Measurements from ENCODE around the gene RASSF3.
"Not testable (repeated sequence)": the region's sequence is repeated elsewhere in the genome, so short reads cannot be mapped to it uniquely, and the experiment has no call there.

RASSF3 gene

DNA sequence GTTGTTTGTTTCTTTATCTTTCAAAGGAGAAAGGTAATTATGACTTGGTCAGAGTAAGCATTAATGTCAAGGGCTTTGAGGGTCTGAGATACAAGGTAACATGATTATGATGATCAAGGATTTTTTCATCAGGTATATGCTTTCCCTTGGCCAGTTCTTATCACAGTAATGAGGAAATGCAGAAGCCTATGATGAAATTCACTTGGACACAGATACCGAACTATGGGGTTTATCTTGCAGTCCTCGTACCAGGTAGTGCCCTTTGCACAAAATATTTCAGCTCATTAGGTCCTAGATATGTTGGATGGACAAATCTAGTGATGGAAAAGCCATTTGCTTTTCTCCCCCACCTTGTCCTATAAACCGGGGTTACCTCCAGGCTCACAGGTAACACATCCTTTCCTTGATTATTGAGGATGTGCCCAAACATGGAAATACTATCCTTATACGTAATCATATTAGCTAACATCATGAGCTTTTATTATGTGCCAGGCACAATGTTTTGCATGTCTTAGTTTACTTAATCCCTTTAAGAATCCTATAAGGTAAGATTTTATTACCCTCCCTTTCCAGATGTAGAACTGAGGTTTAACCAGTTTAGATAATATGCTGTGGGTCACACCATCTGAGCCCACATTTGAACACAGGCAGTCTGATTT is 7.0 kb upstream of the RASSF3 start:
- H3K36me3 ChIP-seq (ENCODE audit: insufficient read depth, low read length) = no peaks in the 10 kb centered on the region
- no peak overlapping the region for H3K9ac ChIP-seq (ENCODE audit: low read length)
- H3K27me3 ChIP-seq (ENCODE audit: control insufficient read depth in 1 of 2, insufficient read depth in 2 of 2, low read length in 2 of 2) = no peaks in the 10 kb centered on the region
- H3K27ac ChIP-seq (ENCODE audit: low read depth, low read length) = no peak overlapping the region
- H3K9me3 ChIP-seq (ENCODE audit: low read length) = no peaks in the 10 kb centered on the region
- H3K4me3 ChIP-seq (ENCODE audit: low read depth in 1 of 2, low read length in 2 of 2) = no peak overlapping the region
- no peaks in the 10 kb centered on the region for H3K4me1 ChIP-seq (ENCODE audit: insufficient read depth, low read length)

DNA sequence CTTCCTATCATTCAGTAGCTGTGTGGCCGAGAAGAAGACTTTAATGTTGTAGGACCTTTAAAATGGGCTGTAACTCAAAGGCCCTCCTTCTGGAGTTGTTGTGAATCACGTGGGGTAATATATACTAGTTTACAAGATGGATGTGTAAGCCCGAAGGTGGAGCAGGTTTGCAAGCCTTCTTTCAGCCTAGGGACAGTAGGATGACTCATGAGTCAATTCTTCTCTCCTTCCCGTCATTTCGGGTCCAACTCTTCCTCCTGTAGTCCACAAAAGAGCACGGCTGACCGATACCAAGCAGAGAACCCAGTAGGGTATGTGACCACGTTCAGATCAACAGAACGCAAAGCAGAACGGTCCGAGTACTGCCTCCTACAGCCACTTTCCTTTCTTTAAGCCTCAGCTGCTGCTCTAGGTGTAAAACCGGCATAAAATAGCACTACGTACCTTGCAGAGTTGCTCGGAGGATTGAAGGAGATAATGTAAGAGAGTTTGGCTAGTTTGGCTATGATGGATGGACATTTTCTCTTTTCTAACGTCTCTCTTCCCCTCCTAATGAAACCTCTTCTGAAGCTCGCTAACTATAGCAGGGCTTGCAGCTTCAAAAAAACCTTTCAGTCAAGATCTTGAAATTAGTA is 1.3 kb upstream of the RASSF3 start:
- peaks cover 14% of the 10 kb centered on the region for H3K4me1 ChIP-seq (ENCODE audit: insufficient read depth, low read length)
- peak overlapping the region; percentile 18 for H3K9ac ChIP-seq (ENCODE audit: low read length)
- no peaks in the 10 kb centered on the region for H3K27me3 ChIP-seq (ENCODE audit: control insufficient read depth in 1 of 2, insufficient read depth in 2 of 2, low read length in 2 of 2)
- H3K27ac ChIP-seq (ENCODE audit: low read depth, low read length) = peak overlapping the region; percentile 93
- H3K4me3 ChIP-seq (ENCODE audit: low read depth in 1 of 2, low read length in 2 of 2) = peak overlapping the region; percentile 56 to 81
- no peaks in the 10 kb centered on the region for H3K36me3 ChIP-seq (ENCODE audit: insufficient read depth, low read length)
- no peaks in the 10 kb centered on the region for H3K9me3 ChIP-seq (ENCODE audit: low read length)

DNA sequence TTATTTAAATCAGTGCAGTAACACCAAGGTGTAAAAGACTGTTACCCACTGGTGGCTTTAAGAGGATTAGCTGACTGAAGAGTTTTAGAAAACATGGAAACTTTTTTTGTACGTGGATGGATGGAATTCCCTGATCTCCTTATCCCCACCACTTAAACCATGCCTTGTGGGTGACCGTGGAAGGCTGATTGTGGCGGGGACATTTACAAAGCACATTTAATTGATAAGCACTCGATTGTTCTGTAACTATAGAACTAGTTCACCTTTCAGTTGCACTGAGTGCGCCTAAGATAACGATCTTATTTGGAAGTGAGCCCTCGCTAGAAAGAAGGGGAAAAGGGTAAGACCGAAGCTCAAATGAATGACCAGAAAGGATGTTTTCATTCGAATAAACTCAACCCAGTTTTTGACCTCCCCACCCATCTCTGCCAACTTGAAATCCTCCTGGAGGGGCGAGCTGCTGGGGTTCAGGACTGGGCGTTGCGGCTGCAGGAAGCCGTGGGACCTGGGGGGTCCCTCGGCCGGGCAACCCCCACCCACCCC is 688 bp upstream of the RASSF3 start:
- Histone ChIP-seq H3K36me3 (ENCODE audit: insufficient read depth, low read length) (no peaks in the 10 kb centered on the region), H3K9ac (ENCODE audit: low read length) (peak overlapping the region; percentile 18), H3K4me3 (ENCODE audit: low read depth in 1 of 2, low read length in 2 of 2) (peak overlapping the region; percentile 56 to 81), H3K27ac (ENCODE audit: low read depth, low read length) (peak overlapping the region; percentile 93), H3K9me3 (ENCODE audit: low read length) (no peaks in the 10 kb centered on the region), H3K4me1 (ENCODE audit: insufficient read depth, low read length) (peaks cover 14% of the 10 kb centered on the region), H3K27me3 (ENCODE audit: control insufficient read depth in 1 of 2, insufficient read depth in 2 of 2, low read length in 2 of 2) (no peaks in the 10 kb centered on the region)

DNA sequence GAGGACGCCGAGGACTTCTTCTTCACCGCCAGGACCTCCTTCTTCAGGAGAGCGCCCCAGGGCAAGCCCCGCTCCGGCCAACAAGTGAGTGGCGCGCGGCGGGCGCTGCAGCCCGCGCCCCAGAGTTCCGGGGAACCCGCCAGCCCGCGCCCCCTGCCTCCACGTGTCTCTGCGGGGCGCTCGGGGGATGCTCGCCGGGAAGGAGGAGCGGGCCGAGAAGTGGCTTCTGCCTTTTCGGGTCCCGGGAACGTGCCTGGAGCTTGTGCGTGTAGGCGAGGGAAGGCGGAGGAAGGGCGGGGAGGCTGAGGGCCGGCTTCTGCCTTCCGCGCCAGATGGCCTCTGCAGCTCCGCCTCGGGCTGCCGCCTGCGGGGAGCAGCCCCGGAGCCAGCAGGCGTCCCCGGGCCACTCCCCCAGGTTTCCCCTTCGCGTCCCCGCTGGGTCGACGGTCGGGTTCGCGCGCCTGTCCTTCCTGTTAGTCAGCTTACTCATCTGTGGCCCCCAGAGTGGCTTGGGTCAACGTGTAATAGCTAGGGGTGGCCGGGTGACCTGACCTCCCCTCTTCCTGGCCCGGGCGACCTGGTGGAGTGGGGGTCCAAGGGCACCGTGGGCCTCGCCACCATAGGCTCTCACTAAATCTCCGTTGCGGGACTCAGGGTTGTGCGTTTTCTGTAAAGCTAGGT is 505 bp downstream of the RASSF3 start:
- peak overlapping the region; percentile 61 for H3K9ac ChIP-seq (ENCODE audit: low read length)
- no peaks in the 10 kb centered on the region for H3K27me3 ChIP-seq (ENCODE audit: control insufficient read depth in 1 of 2, insufficient read depth in 2 of 2, low read length in 2 of 2)
- peak overlapping the region; percentile 77 for H3K27ac ChIP-seq (ENCODE audit: low read depth, low read length)
- H3K4me3 ChIP-seq (ENCODE audit: low read depth in 1 of 2, low read length in 2 of 2) = peak overlapping the region; percentile 86 to 96
- peaks cover 22% of the 10 kb centered on the region for H3K4me1 ChIP-seq (ENCODE audit: insufficient read depth, low read length)
- H3K9me3 ChIP-seq (ENCODE audit: low read length) = no peaks in the 10 kb centered on the region
- H3K36me3 ChIP-seq (ENCODE audit: insufficient read depth, low read length) = no peaks in the 10 kb centered on the region

DNA sequence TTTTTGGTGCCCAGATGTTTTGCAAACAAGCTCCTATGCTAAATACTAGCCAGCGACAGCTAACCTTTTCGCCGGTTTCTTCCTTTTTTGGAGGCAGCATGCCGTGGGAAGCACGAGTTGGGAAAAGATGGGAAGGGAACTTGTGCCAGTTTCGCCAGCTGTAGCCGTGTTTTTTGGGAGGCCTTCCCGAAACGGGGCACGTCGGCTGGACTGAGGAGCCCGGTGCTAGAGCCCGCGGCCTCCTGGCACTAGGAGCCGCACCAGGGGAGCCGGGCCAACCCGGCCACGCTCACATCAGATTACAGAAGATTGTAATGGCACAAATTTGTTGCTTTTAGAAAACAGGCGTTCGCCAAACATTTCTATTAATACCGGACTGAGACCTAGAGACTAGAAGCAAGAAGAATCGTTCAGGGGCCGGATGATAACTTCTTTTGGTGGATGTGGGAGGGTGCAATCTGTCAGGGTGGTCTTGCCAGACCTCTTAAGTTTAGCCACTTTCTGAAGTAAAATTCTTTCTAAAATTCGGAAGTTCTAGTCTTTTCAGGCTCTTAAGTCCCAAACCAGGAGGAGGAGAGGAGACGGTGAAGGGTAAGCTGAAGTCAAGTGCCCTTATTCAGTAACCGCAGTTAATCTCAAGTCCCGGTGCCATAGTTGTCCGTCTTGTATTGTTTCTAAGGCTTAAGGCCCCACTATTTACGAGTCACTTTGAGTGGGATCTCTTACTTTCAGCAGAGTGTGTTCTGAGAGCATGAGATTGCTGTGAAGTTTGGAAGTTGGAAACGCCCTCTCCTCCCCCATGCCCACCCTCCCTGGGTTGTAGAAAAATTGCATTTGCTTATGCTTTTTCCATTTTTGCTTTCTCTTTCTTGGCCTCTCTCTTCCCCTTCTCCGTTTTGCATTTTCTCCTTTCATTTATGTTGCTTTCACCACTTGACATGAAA is 1.3 kb downstream of the RASSF3 start:
- H3K4me3 ChIP-seq (ENCODE audit: low read depth in 1 of 2, low read length in 2 of 2) = peak overlapping the region; percentile 86 to 96
- H3K9me3 ChIP-seq (ENCODE audit: low read length) = no peaks in the 10 kb centered on the region
- H3K27ac ChIP-seq (ENCODE audit: low read depth, low read length) = peak overlapping the region; percentile 77
- no peaks in the 10 kb centered on the region for H3K36me3 ChIP-seq (ENCODE audit: insufficient read depth, low read length)
- no peaks in the 10 kb centered on the region for H3K27me3 ChIP-seq (ENCODE audit: control insufficient read depth in 1 of 2, insufficient read depth in 2 of 2, low read length in 2 of 2)
- H3K9ac ChIP-seq (ENCODE audit: low read length) = peak overlapping the region; percentile 55
- peaks cover 30% of the 10 kb centered on the region for H3K4me1 ChIP-seq (ENCODE audit: insufficient read depth, low read length)

DNA sequence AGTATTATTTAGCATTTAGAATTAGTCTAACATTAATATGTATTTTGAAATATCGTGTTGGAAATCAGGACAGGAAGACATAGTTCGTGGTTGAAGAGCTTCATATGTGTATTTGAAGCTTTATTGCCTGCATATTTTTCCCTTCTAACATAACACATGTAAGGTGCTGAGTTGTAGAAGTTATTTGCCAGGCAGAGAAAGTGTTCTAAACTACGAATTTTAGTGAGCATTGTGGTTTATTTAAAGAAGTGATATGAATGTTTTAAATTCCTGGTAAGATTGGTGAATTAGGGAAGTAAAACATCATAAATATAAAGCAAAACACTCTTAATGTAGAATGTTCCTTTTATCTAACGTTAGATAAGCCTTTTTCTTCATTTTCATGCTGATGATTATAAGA is 2.5 kb downstream of the RASSF3 start:
- no peak overlapping the region for H3K9ac ChIP-seq (ENCODE audit: low read length)
- H3K36me3 ChIP-seq (ENCODE audit: insufficient read depth, low read length) = no peaks in the 10 kb centered on the region
- peak overlapping the region; percentile 20 for H3K27ac ChIP-seq (ENCODE audit: low read depth, low read length)
- H3K4me3 ChIP-seq (ENCODE audit: low read depth in 1 of 2, low read length in 2 of 2) = peak overlapping the region in 1 of 2 donors; percentile 96
- H3K27me3 ChIP-seq (ENCODE audit: control insufficient read depth in 1 of 2, insufficient read depth in 2 of 2, low read length in 2 of 2) = no peaks in the 10 kb centered on the region
- H3K4me1 ChIP-seq (ENCODE audit: insufficient read depth, low read length) = peaks cover 39% of the 10 kb centered on the region
- H3K9me3 ChIP-seq (ENCODE audit: low read length) = no peaks in the 10 kb centered on the region

DNA sequence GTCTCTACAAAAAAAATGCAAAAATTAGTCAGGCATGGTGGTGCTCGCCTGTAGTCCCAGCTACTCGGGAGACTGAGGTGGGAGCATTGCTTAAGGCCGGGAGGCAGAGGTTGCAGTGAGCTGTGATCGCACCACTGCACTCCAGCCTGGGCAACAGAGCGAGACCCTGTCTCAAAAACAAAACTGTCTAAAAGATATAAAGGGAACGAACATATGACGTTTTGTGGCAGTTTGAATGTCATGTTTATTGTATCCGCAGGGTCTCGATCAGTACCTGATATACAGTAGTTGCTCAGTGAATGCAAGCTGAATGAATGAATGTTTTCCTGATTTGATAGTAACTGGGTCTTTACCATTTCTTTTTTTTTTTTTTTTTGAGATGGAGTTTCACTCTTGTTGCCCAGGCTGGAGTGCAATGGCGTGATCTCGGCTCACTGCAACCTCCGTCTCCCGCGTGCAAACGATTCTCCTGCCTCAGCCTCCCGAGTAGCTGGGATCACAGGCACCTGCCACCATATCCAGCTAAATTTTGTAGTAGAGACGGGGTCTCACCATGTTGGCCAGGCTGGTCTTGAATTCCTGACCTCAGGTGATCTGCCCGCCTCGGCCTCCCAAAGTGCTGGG is 3.6 kb downstream of the RASSF3 start:
- H3K36me3 ChIP-seq (ENCODE audit: insufficient read depth, low read length); H3K27ac ChIP-seq (ENCODE audit: low read depth, low read length); H3K4me3 ChIP-seq (ENCODE audit: low read depth in 1 of 2, low read length in 2 of 2); H3K27me3 ChIP-seq (ENCODE audit: control insufficient read depth in 1 of 2, insufficient read depth in 2 of 2, low read length in 2 of 2); H3K9me3 ChIP-seq (ENCODE audit: low read length); H3K9ac ChIP-seq (ENCODE audit: low read length): not testable (repeated sequence)
- H3K4me1 ChIP-seq (ENCODE audit: insufficient read depth, low read length) = peaks cover 39% of the 10 kb centered on the region

DNA sequence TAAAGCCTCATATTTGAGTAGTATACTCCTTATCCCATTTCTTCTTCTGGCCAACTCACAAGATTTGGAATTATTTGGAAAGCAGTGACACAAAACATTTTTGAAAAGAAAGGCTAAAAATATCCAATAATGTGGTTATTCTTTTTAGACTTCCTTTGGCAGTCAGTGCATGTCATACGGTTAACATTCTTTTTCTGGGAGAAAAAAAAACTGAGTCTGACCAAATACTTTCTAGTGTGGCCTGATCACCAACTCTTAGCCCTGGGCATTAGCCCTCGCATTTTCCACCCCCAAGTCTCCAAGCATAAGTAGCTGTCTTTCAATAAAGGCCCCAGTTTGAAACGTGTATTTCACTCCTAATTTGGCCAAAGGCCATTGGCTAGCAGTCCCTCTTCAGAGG is 5.9 kb downstream of the RASSF3 start:
- Histone ChIP-seq H3K36me3 (ENCODE audit: insufficient read depth, low read length) (no peaks in the 10 kb centered on the region), H3K27ac (ENCODE audit: low read depth, low read length) (peak overlapping the region; percentile 14), H3K4me3 (ENCODE audit: low read depth in 1 of 2, low read length in 2 of 2) (no peak overlapping the region), H3K4me1 (ENCODE audit: insufficient read depth, low read length) (peaks cover 53% of the 10 kb centered on the region), H3K27me3 (ENCODE audit: control insufficient read depth in 1 of 2, insufficient read depth in 2 of 2, low read length in 2 of 2) (no peaks in the 10 kb centered on the region), H3K9ac (ENCODE audit: low read length) (no peak overlapping the region), H3K9me3 (ENCODE audit: low read length) (no peaks in the 10 kb centered on the region)

DNA sequence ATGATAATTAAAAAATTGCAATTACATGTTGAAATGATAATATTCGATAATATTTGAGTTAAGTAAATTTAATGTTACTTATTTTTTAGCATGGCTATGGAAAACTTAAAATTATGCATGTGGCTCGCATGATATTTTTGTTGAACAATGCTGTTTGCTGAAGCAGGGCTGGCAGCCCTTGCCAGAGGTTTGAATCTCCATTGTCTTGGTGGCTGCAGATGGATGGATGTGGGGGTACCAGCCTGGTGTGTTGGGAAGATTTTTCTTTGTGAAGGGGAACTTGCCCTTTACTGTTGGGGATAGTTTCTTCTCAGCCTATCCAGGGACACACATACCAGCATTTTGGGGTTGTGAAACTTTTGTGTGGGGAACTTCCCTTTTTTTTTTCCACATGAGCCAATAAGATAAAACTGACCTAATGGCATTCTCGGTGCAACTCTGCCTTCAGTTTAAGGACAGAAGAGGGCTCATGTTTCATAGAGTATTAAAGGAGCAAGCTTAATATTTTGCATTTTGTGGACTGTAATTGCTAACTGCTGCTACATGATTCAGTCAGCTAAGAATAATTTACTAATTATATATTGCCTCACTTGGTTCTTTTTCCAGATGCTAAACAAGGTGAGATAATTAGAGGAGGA is 8.8 kb downstream of the RASSF3 start:
- Histone ChIP-seq H3K36me3 (ENCODE audit: insufficient read depth, low read length) (no peaks in the 10 kb centered on the region), H3K9ac (ENCODE audit: low read length) (no peak overlapping the region), H3K4me3 (ENCODE audit: low read depth in 1 of 2, low read length in 2 of 2) (no peak overlapping the region), H3K4me1 (ENCODE audit: insufficient read depth, low read length) (peaks cover 51% of the 10 kb centered on the region), H3K27ac (ENCODE audit: low read depth, low read length) (no peak overlapping the region), H3K9me3 (ENCODE audit: low read length) (no peaks in the 10 kb centered on the region), H3K27me3 (ENCODE audit: control insufficient read depth in 1 of 2, insufficient read depth in 2 of 2, low read length in 2 of 2) (no peaks in the 10 kb centered on the region)

DNA sequence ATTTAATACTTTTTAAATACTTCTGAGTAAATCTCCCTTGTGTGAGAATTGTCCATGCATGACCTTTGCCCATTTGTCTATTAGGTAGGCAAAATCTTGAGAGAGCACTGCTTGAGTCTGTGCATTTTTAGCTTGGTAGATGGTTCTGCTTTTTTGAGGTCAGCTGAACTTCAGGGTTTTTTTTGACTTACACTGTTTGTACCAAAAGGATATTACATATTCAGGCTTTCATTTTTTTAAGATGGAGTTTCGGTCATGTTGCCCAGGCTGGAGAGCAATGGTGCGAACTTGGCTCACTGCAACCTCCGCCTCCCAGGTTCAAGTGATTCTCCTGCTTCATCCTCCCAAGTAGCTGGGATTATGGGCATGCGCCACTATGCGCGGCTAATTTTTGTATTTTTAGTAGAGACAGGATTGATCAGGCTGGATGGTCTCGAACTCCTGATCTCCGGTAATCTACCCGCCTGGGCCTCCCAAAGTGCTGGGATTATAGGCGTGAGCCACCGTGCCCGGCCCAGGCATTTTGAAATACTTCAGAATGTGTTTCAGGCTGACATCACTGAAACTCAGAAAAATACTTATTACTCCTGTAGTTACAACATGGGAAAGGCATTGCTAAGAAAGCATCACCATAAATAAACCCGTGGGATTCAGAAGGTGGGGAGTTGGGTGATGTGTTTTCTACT is 11.1 kb downstream of the RASSF3 start:
- H3K36me3 ChIP-seq (ENCODE audit: insufficient read depth, low read length) = no peaks in the 10 kb centered on the region
- no peak overlapping the region for H3K9ac ChIP-seq (ENCODE audit: low read length)
- H3K27ac ChIP-seq (ENCODE audit: low read depth, low read length) = no peak overlapping the region
- H3K27me3 ChIP-seq (ENCODE audit: control insufficient read depth in 1 of 2, insufficient read depth in 2 of 2, low read length in 2 of 2) = no peaks in the 10 kb centered on the region
- no peak overlapping the region for H3K4me3 ChIP-seq (ENCODE audit: low read depth in 1 of 2, low read length in 2 of 2)
- peaks cover 58% of the 10 kb centered on the region for H3K4me1 ChIP-seq (ENCODE audit: insufficient read depth, low read length)
- no peaks in the 10 kb centered on the region for H3K9me3 ChIP-seq (ENCODE audit: low read length)
